Activated naive CD8-positive, alpha-beta T cell treated with anti-CD3 and anti-CD28 coated beads, Interleukin-2, amount 10 ng/mL, durations not matched to agents 7 days and 5 days (primary cell): ENCODE data around the gene ITGB5. TPM values are rescaled to one million over a fixed set of nuclear protein-coding genes. Genes with fewer than 3 reads are reported as not detected.
A peak's percentile ranks its signal among the peaks of the same experiment; 100 is the strongest.
"Not testable (repeated sequence)": the region's sequence is repeated elsewhere in the genome, so short reads cannot be mapped to it uniquely, and the experiment has no call there.

Experiments
- ATAC-seq: fragments of 150-1000 bp; cut with Tn5 transposase; one replicate; pipeline ENCODE4 v1.10.0; 2021; ENCODE audit warnings: low read depth, moderate library complexity
- POLR2A ChIA-PET: fragments of 350-600 bp; sonication (Branson Sonifier 250); formaldehyde crosslinking; loops from one replicate; lab custom pipeline; 2021; ENCODE audit warnings: antibody characterized with exemption; lab: Charles Lee
- DNase-seq: peaks from one replicate; pipeline ENCODE4 v3.0.0; 2021
- H3K27ac Mint-ChIP-seq: one replicate; pipeline ENCODE4 v1.8.0; 2022; ENCODE audit warnings: mild to moderate bottlenecking, mixed read lengths
- H3K27me3 Mint-ChIP-seq: one replicate; pipeline ENCODE4 v1.8.0; 2022; ENCODE audit warnings: mild to moderate bottlenecking, moderate library complexity, mixed read lengths
- H3K36me3 Mint-ChIP-seq: one replicate; pipeline ENCODE4 v1.8.0; 2021; ENCODE audit warnings: mild to moderate bottlenecking, mixed read lengths
- H3K4me1 Mint-ChIP-seq: one replicate; pipeline ENCODE4 v1.8.0; 2021; ENCODE audit warnings: mixed read lengths
- H3K4me3 Mint-ChIP-seq: one replicate; pipeline ENCODE4 v1.8.0; 2022; ENCODE audit warnings: mild to moderate bottlenecking, moderate library complexity, mixed read lengths
- H3K9me3 Mint-ChIP-seq: one replicate; pipeline ENCODE4 v1.8.0; 2021; ENCODE audit warnings: mixed read lengths
- total RNA-seq, 2 experiments: library from RNA; stranded (reverse); gene quantifications; one replicate each; pipeline ENCODE4 v1.2.3, GENCODE V29; 2021

ITGB5 gene
- total RNA-seq, 2 experiments from 2014 or later, result 2.0 to 3.7 TPM

DNA sequence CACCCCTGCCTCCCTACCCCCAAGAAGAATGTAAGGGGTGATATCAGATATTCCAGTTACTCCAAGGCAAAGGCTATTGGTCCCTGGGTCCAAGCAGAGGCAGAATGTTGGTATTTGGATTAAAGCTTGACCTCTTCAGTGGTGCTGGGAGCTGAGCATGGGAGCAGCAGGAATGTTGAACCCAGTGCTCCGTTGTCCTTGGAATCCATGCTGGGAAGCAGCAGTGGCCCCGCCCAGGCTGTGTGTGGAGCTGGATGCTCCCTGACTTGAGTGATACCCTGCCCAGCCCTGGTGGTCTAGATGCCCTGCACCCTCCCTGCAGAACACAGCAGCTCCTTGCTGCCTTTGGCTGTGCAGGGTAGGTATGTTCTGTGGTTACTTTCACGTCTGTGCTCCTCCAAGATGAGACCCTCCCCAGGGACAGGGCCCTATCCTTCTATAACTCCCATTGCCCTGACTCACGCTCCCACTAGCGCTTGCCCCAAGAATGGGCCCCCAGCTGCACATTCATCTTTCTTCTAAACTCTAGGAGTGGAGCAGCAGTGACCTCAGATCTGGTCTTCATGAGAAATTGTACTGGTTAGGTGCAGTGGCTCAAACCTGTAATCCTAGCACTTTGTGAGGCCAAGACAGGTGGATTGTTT lies 121.8 kb downstream of the ITGB5 start:
- Mint-ChIP-seq H3K4me3 (no peak overlapping the region), H3K4me1 (peaks cover 4% of the 10 kb centered on the region), H3K27ac (no peak overlapping the region), H3K9me3 (no peaks in the 10 kb centered on the region), H3K36me3 (no peaks in the 10 kb centered on the region), H3K27me3 (peaks cover 12% of the 10 kb centered on the region)
- DNase-seq (no peak), ATAC-seq (no peak)
- POLR2A ChIA-PET, result no interaction called here

DNA sequence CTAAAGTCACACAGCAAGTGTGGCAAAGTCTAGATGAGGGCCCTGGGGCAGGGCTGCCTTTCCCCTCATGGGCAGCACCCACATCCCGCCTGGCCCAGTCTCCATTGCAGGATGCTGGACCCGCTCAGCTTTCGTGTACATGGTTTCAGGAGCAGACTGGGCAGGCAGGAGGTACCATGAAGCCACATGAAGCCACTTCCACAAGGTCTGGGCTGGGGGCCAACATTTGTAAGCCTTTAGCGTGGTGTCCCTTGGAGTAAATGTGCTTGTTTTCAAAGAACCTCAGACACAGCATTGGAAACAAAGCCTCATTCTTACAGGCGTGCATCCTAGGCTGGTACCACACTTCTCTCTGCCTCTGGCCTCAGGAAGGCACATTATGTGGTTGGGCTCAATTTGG lies 122.4 kb downstream of the ITGB5 start:
- Mint-ChIP-seq H3K4me1 (peaks cover 4% of the 10 kb centered on the region), H3K27ac (no peak overlapping the region), H3K4me3 (no peak overlapping the region), H3K36me3 (no peaks in the 10 kb centered on the region), H3K9me3 (no peaks in the 10 kb centered on the region), H3K27me3 (peaks cover 10% of the 10 kb centered on the region)
- DNase-seq, result no peak
- POLR2A ChIA-PET, result no interaction called here
- ATAC-seq, result no peak

DNA sequence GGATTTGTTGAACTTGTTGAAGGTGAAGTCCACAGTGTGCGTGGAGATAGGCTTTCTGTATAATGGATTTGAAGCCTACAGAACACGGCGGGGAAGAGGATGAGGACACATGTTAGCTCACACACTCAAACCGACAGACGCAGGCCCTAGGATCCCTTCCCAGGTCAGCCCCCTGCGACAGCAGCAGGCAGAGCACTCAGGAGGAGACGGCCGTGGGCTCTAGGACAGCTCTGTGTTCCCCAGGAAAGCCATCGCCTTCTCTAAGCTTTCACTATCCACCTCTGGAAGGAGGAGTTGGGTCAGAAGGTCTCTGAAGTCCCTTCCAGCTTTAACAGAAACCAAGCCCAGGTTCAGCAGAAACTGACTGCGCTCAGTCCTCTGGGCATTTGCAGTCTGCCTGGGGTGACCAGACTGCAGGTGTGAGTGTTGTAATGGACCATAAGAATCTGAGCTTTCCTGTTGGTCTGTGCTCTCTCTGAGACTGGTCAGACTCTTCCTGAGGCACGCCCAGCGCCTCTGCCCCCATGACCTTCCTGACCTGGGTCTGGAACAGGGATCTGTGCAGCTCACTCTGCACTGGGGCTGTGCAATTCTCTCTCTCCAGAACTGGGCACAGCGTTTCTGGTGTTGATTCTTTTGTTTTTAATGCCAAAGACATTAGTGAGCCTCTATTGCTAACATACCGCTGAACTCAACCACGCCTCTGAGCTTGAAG lies 123.4 kb downstream of the ITGB5 start:
- ATAC-seq (no peak), DNase-seq (no peak)
- H3K9me3 Mint-ChIP-seq, result no peaks in the 10 kb centered on the region
- POLR2A ChIA-PET, result no interaction called here
- no peaks in the 10 kb centered on the region for H3K36me3 Mint-ChIP-seq
- H3K27ac Mint-ChIP-seq, result no peak overlapping the region
- H3K27me3 Mint-ChIP-seq, result peaks cover 6% of the 10 kb centered on the region
- H3K4me1 Mint-ChIP-seq, result peaks cover 4% of the 10 kb centered on the region
- H3K4me3 Mint-ChIP-seq, result no peak overlapping the region

DNA sequence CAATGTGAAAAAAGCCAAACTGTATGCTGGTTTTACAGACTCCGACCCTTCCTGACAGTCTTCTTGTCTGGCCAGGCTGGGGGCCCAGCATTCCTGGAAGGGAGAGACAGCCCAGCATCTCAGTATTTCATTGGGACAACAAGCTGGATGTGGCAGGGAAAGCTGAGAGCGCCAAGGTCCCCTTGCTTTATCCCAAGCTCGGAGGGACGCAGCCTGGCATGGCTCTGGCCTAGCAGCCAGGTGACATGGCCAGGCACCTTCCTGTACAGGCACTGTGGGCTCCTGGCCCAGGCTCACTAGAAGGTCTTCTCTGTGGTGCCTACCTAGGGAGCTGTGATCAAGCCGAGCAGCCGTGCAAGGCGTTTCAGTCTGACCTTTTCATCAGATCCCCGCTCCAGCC lies 124.0 kb downstream of the ITGB5 start:
- POLR2A ChIA-PET, result no interaction called here
- Mint-ChIP-seq H3K36me3 (no peaks in the 10 kb centered on the region), H3K4me3 (no peak overlapping the region), H3K9me3 (no peaks in the 10 kb centered on the region), H3K27ac (no peak overlapping the region), H3K4me1 (peaks cover 4% of the 10 kb centered on the region), H3K27me3 (peaks cover 6% of the 10 kb centered on the region)
- DNase-seq (no peak), ATAC-seq (no peak)

DNA sequence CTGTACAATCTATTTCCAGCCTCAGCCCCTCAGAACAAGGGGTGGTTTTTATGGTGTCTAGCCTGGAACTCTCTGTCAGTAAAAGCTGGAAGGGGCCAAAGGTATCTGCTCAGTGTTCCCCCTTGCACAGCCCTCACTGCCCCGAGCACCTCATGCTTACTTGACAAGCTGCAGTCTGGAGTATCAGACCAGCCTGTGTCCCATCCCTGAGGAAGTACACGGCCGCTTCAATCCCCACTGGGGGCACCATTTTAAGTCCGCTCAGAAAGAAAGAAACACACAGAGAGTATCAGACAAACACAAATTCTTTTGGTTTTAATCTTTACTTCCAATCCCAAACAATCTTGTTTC lies 124.5 kb downstream of the ITGB5 start:
- peaks cover 4% of the 10 kb centered on the region for H3K4me1 Mint-ChIP-seq
- no peak overlapping the region for H3K4me3 Mint-ChIP-seq
- ATAC-seq (no peak), DNase-seq (no peak)
- H3K27ac Mint-ChIP-seq, result no peak overlapping the region
- H3K9me3 Mint-ChIP-seq, result no peaks in the 10 kb centered on the region
- H3K36me3 Mint-ChIP-seq, result no peaks in the 10 kb centered on the region
- peaks cover 6% of the 10 kb centered on the region for H3K27me3 Mint-ChIP-seq
- POLR2A ChIA-PET, result no interaction called here

DNA sequence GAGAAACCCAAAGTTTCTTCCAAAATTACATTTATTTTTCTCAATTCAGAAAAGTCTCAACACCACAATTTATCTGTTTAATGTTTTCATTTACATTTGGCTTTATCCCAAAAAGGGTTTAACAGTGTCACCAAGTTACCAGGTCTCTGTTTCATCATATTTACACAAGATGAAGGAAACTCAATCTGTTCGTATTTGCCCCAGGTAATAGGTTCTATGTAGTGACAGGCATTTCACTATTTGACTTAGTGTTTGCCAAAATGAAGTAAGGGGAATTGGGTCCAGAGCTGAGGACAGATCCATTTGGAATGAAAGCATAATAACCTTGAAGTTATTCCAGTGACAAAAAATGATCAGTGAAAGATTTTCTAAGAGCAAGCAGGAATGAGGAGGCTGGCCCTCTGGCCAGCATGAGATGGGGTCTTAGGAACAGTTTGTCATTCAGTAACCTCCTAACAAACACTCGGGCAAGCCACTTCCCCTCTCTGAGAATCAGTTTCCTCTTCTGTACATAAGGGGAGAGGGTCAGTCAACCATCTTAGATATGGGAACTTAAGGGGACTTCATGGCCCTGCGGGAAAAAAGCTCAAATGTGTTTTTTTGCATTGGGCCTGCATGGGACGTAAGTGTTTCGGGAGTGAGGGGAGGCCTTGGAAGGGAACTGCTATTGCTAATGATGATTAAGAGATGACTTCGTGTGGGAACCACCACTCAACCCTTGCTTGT lies 125.1 kb downstream of the ITGB5 start:
- Mint-ChIP-seq H3K27ac (no peak overlapping the region), H3K9me3 (no peaks in the 10 kb centered on the region), H3K27me3 (peaks cover 2% of the 10 kb centered on the region), H3K36me3 (no peaks in the 10 kb centered on the region), H3K4me3 (no peak overlapping the region), H3K4me1 (peaks cover 4% of the 10 kb centered on the region)
- DNase-seq (no peak), ATAC-seq (no peak)
- POLR2A ChIA-PET, result interaction anchor here (1.6 kb wide), 1 partner anchor 139 kb away, joined by 8 read pairs; no protein-coding TSS in a partner anchor

DNA sequence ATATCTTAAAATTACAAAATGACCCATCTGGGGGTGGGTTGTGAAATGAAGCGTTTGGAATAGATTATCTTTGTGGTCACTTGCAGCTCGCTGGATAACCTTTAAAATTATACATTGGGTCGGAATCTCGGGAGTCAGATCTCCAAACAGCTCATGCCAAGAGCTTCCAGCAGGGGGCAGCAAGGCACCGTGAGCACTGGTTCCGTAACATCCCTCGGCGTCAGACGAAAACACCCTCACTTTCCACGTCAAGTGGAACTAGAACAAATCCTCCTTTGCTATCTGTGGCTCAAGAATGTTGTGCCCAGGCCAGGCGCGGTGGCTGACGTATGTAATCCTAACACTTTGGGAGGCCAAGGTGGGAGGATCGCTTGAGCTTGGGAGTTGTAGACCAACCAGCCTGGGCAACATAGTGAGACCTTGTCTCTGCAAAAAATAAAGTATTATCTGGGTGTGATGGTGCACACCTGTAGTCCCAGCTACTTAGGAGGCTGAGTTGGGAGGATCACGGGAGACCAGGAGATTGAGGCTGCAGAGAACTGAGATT lies 125.8 kb downstream of the ITGB5 start:
- peak; percentile 80 for DNase-seq
- H3K27ac Mint-ChIP-seq, result no peak overlapping the region

DNA sequence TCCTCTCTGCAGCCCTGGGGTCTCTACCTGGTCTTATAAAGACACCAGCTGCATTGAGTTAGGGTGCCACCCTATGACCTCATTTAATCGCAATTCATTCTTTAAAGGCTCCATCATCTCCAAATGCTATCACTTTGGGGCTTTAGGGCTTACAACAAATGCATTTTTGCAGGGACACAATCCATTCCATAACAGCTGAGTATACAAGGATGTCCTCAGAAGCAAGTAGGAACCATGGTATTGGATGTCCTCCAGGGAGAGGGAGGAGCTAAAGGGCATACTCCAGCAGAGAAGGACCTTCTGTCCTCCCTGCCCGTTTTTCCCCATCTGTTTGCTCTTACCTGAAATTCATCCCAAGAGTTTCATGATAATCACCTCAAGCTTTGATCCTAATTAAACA lies 126.6 kb downstream of the ITGB5 start:
- Mint-ChIP-seq H3K36me3 (no peaks in the 10 kb centered on the region), H3K4me1 (peaks cover 4% of the 10 kb centered on the region), H3K27ac (no peak overlapping the region), H3K27me3 (no peaks in the 10 kb centered on the region), H3K4me3 (no peak overlapping the region), H3K9me3 (no peaks in the 10 kb centered on the region)
- DNase-seq, result no peak
- no peak for ATAC-seq
- POLR2A ChIA-PET, result interaction anchor here (0.5 to 1.6 kb wide), 3 partner anchors 136 to 146 kb away, joined by 3 to 8 read pairs (median 4); no protein-coding TSS in a partner anchor

More for the DNA sequence above, 125.8 kb downstream of the ITGB5 start:
- peaks cover 4% of the 10 kb centered on the region for H3K4me1 Mint-ChIP-seq
- ATAC-seq, result peak; percentile 77
- no peaks in the 10 kb centered on the region for H3K36me3 Mint-ChIP-seq
- no peaks in the 10 kb centered on the region for H3K9me3 Mint-ChIP-seq
- POLR2A ChIA-PET, result interaction anchor here (0.5 to 1.6 kb wide), 3 partner anchors 135 to 147 kb away, joined by 3 to 8 read pairs (median 4); no protein-coding TSS in a partner anchor
- no peaks in the 10 kb centered on the region for H3K27me3 Mint-ChIP-seq
- peak overlapping the region; percentile 65 for H3K4me3 Mint-ChIP-seq

DNA sequence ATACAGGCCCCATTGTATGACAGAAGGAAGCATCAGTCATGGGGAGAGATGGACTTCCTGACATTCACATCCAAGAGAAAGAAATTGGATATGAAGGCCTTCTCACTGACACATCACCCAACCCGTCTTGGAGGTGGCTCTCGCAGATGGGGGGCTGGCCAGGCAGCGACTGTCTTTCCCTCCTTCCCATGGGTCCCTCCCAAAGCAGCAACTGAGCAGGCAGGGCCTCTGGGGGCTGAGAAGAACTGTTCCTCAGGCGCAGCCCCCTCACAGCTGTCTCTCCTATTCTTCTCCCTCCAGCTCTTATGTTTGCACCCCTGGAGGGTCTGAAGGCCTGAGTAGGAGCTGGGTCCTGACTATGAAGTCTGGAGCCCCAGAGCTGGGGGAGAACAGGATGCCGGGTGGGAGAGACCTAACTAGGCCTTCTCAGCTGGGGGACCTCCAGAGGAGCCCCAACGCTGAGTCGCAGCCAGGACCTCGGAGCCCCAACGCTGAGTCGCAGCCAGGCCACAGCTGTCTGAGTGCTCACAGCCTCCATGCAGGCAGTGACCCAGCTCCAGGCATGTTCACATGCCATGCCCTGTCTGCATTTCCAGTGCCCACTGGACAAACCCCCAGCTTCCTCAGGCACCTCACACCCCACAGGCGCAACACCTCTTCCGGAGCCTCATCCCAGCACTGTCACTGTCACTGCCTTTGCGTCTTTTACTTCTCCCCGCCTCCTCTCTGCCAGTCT lies 127.3 kb downstream of the ITGB5 start:
- ATAC-seq, result no peak
- POLR2A ChIA-PET, result no interaction called here
- Mint-ChIP-seq H3K4me3 (no peak overlapping the region), H3K9me3 (no peaks in the 10 kb centered on the region), H3K36me3 (no peaks in the 10 kb centered on the region), H3K27ac (no peak overlapping the region), H3K27me3 (no peaks in the 10 kb centered on the region), H3K4me1 (peaks cover 4% of the 10 kb centered on the region)
- no peak for DNase-seq

DNA sequence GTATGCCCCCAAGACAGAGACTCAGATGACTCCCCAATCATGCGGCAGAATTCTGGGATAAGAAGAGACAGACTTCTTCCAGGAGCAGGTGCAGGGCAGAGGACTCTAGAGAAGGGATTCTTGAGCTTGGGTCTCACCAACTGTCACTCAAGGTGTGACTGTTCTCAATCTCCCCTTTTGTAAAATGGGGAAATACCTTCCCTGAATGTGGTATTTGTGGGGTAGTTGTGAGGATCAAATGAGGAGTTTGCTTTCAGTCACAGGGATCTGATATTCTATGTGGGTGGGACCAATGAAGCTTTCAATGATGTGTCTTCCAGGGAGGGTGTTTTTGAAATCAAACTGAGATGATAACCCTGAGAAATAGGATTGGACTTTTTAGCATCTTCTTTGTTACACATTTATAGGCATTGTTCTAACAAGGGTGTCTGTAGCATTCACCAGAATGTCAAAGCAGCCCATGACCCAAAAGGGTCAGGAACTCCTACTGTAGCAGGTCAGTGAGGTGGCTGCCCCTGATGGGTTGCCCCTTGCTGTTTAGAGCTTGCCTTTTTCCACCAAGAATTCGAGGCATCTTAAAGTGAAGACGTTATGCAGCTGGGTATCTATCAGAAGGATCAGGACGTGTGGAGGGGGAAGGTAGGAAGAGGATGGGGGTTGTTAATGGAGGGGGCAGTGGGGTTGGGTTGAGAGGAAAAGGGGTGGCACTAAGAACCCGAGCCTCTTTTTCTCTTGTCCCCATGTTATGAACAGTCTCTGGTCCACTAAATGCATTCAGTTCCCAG lies 128.1 kb downstream of the ITGB5 start:
- H3K36me3 Mint-ChIP-seq, result no peaks in the 10 kb centered on the region
- ATAC-seq, result no peak

DNA sequence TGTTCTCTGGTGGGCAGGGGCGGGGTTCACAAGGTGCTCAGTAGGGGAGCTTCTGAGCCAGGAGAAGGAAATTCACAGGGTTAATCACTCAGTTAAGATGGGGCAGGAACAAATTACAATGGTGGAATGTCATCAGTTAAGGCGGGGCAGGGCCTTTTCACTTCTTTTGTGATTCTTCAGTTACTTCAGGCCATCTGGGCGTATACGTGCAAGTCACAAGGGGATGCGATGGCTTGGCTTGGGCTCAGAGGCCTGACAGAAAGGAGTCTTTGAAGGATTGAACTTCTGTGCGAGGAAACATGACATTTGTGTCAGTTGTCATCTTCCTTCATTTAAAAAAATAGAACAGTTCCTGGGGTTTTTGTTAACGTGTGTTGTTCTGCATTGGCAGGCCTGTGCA lies 129.2 kb downstream of the ITGB5 start:
- H3K4me1 Mint-ChIP-seq, H3K4me3 Mint-ChIP-seq, H3K36me3 Mint-ChIP-seq, POLR2A ChIA-PET, H3K27ac Mint-ChIP-seq, ATAC-seq, DNase-seq, H3K27me3 Mint-ChIP-seq, H3K9me3 Mint-ChIP-seq: not testable (repeated sequence)

More for the DNA sequence above, 128.1 kb downstream of the ITGB5 start:
- no peaks in the 10 kb centered on the region for H3K27me3 Mint-ChIP-seq
- no peak overlapping the region for H3K4me3 Mint-ChIP-seq
- peaks cover 4% of the 10 kb centered on the region for H3K4me1 Mint-ChIP-seq
- no peak for DNase-seq
- POLR2A ChIA-PET, result no interaction called here
- no peak overlapping the region for H3K27ac Mint-ChIP-seq
- H3K9me3 Mint-ChIP-seq, result no peaks in the 10 kb centered on the region

DNA sequence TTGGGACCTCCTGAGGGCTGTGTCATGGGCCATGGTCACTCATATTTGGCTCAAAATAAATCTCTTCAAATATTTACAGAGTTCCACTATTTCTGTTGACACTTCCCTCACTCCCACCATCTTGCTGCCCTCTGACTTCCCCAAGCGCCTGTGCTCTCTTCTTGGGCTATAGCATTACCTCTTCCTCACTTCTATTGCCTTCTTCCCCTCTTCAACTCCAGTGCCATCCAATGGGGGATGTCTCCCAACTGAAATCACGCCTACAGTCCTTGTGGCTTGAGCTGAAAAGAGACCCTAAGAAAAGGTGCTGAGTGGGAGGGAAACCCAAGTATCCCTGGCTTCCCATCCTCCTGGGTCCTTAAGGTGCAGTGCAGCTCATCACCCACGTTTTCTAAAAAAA lies 135.1 kb downstream of the ITGB5 start:
- H3K4me1 Mint-ChIP-seq, result no peaks in the 10 kb centered on the region
- no peaks in the 10 kb centered on the region for H3K9me3 Mint-ChIP-seq
- H3K27me3 Mint-ChIP-seq, result peaks cover 2% of the 10 kb centered on the region
- H3K36me3 Mint-ChIP-seq, result no peaks in the 10 kb centered on the region
- ATAC-seq, result no peak
- POLR2A ChIA-PET, result no interaction called here
- no peak overlapping the region for H3K4me3 Mint-ChIP-seq
- no peak overlapping the region for H3K27ac Mint-ChIP-seq
- DNase-seq, result no peak
